Fibroblast of lung (primary cell): ENCODE measurements around the gene STK35.
"Not testable (repeated sequence)": the region's sequence is repeated elsewhere in the genome, so short reads cannot be mapped to it uniquely, and the experiment has no call there.

Experiments used
- CTCF ChIP-seq, 2 donors: IDR thresholded peaks in 1 of 2; conservative IDR thresholded peaks in 1 of 2; 1 replicate in 1 of 2; 2 replicates in 1 of 2; pipeline ENCODE4 v1.5.1; 2011 to 2012; ENCODE audit warnings: low read length in 2 of 2, control low read depth in 1 of 2, inconsistent platforms in 1 of 2, low read depth in 1 of 2, mild to moderate bottlenecking in 1 of 2
- EZH2 ChIP-seq: IDR thresholded peaks from 2 replicates; pipeline ENCODE4 v1.5.1; 2012; ENCODE audit warnings: low read length, control low read depth, mild to moderate bottlenecking; ENCODE audit errors: missing control alignments

- not testable (repeated sequence) for TF ChIP-seq CTCF (conservative IDR thresholded peaks at IDR 0.05 in 1 of 2, IDR thresholded peaks at IDR 0.05 in 1 of 2; ENCODE audit: low read depth in 1 of 2, low read length in 2 of 2); EZH2
Measured at GRCh38 chr20:2171840-2172239, 70.2 kb downstream of the STK35 start.
